HepG2 (cell line): ENCODE measurements around the gene SFXN5. TPM values are rescaled to one million over a fixed set of nuclear protein-coding genes. Genes with fewer than 3 reads are reported as not detected.

Source experiments
- BCLAF1 ChIP-seq: fragments of 450-650 bp; IDR thresholded peaks from 2 replicates; pipeline ENCODE4 v1.6.1; 2017; ENCODE audit warnings: mild to moderate bottlenecking
- DPF2 ChIP-seq: sonication (generic); formaldehyde crosslinking; IDR thresholded peaks from 2 replicates; pipeline ENCODE4 v1.4.0; 2020; ENCODE audit warnings: mild to moderate bottlenecking, low read depth, missing genetic modification reagents, borderline replicate concordance
- FOXA1 ChIP-seq, 2 experiments: fragments of 450-650 bp in 1 of 2; sonication (generic) in 1 of 2; formaldehyde crosslinking in 1 of 2; IDR thresholded peaks; 2 replicates each; pipeline versions ENCODE4 v1.4.0 to v1.6.1; 2016 to 2020; ENCODE audit warnings: missing genetic modification reagents in 1 of 2
- GATAD2A ChIP-seq: IDR thresholded peaks from 2 replicates; pipeline ENCODE4 v1.6.1; 2016
- HNF4A ChIP-seq: sonication (generic); formaldehyde crosslinking; IDR thresholded peaks from 2 replicates; pipeline ENCODE4 v1.4.0; 2020; ENCODE audit warnings: missing genetic modification reagents
- KLF16 ChIP-seq, 2 experiments: sonication (generic) in 1 of 2; formaldehyde crosslinking in 1 of 2; IDR thresholded peaks; 2 replicates each; pipeline versions ENCODE4 v1.6.1 to v1.8.0; 2016 to 2023; ENCODE audit warnings: missing genetic modification reagents in 2 of 2, missing compliant biosample characterization in 1 of 2
- SMAD1 ChIP-seq: sonication (generic); formaldehyde crosslinking; IDR thresholded peaks from 2 replicates; pipeline ENCODE4 v1.4.0; 2020; ENCODE audit warnings: missing genetic modification reagents, low read depth, mild to moderate bottlenecking, borderline replicate concordance
- SP2 ChIP-seq: sonication (generic); formaldehyde crosslinking; IDR thresholded peaks from 2 replicates; pipeline ENCODE4 v1.5.1; 2020; ENCODE audit warnings: mild to moderate bottlenecking, missing genetic modification reagents
- ZBTB40 ChIP-seq, 2 experiments: fragments of 450-650 bp in 1 of 2; sonication (generic) in 1 of 2; formaldehyde crosslinking in 1 of 2; IDR thresholded peaks; 2 replicates each; pipeline versions ENCODE4 v1.6.1 to v1.8.0; 2016 to 2022; ENCODE audit warnings: antibody characterized with exemption in 1 of 2, mild to moderate bottlenecking in 1 of 2, missing genetic modification reagents in 1 of 2
- ZEB1 ChIP-seq: IDR thresholded peaks from 2 replicates; pipeline ENCODE4 v1.6.1; 2012; ENCODE audit warnings: mild to moderate bottlenecking, low read depth, inconsistent platforms; ENCODE audit not compliant: insufficient replicate concordance
- ZNF280D ChIP-seq: sonication (generic); formaldehyde crosslinking; IDR thresholded peaks from 2 replicates; pipeline ENCODE4 v1.5.1; 2020; ENCODE audit warnings: mild to moderate bottlenecking, missing genetic modification reagents
- polyA plus RNA-seq, 8 experiments: library from polyadenylated mRNA; depleted of rRNA in 3 of 8; stranded (reverse) in 7 of 8; unstranded in 1 of 8; fragments of >200 nt; fragmentation: Illumina TruSeq in 4 of 8; extraction: Trizol in 4 of 8; gene quantifications; 2 replicates each; pipeline versions ENCODE4 v1.2.1 to v1.2.3, GENCODE V29; 2011 to 2016; ENCODE audit warnings: low read depth in 4 of 8, missing spikeins in 1 of 8, mixed read lengths in 1 of 8; ENCODE audit not compliant: insufficient read depth in 1 of 8
- total RNA-seq, 5 experiments: library from RNA; depleted of rRNA; stranded (reverse); fragments of >200 nt; fragmentation: Illumina TruSeq; extraction: Trizol; gene quantifications; 2 replicates each; pipeline ENCODE4 v1.2.3, GENCODE V29; 2016; ENCODE audit warnings: low read depth in 1 of 5

Gene SFXN5
- total and polyA plus RNA-seq, 2 of the 13 experiments (the other 11 are each of a cell fraction or from before 2014, with no cell fraction given) = 34.9 to 37.4 TPM

- TF ChIP-seq ZBTB40 (IDR thresholded peaks at IDR 0.05) (no peak), ZBTB40 (CRISPR knock-in tag; IDR thresholded peaks at IDR 0.05) (peak; percentile 70; the same call in 1 of the 2 replicates), HNF4A (peak; percentile 99), BCLAF1 (no peak), FOXA1 (IDR thresholded peaks at IDR 0.05) (peak; percentile 88), FOXA1 (CRISPR knock-in tag; IDR thresholded peaks at IDR 0.05) (peak; percentile 98), DPF2 (CRISPR knock-in tag) (peak; percentile 93), KLF16 (CRISPR knock-in tag; IDR thresholded peaks at IDR 0.05) (peak in 1 of 2 experiments; percentile 90; a peak in 1 of 4 replicates), ZEB1 (peak; percentile 95), ZNF280D (peak; percentile 37; the same call in 1 of the 2 replicates), GATAD2A (peak; percentile 99), SMAD1 (CRISPR knock-in tag) (peak; percentile 86; the same call in 1 of the 2 replicates), SP2 (CRISPR knock-in tag) (no peak)
These were observed 39.5 kb downstream of the SFXN5 start (continued) for GRCh38 chr2:73031725-73032701.
